Body of pancreas (tissue), 4 donors: ENCODE measurements around the gene TBC1D17. TPM values are rescaled to one million over a fixed set of nuclear protein-coding genes. Genes with fewer than 3 reads are reported as not detected.
"Not testable (repeated sequence)": the region's sequence is repeated elsewhere in the genome, so short reads cannot be mapped to it uniquely, and the experiment has no call there.

Experiments used
- ATAC-seq: fragments of 150-250 bp; one replicate; pipeline ENCODE4 v1.9.1; 2016
- DNase-seq, 4 donors: peaks; one replicate each; pipeline ENCODE4 v3.0.0-alpha.2; 2019
- H3K27ac ChIP-seq, 4 donors: fragments of 200-600 bp; sonication (generic); 1 replicate in 3 of 4; 2 replicates in 1 of 4; pipeline versions ENCODE4 v1.5.1 to v1.6.1; 2016 to 2019; ENCODE audit warnings: mild to moderate bottlenecking in 1 of 4, mixed read lengths in 1 of 4, moderate library complexity in 1 of 4
- H3K27me3 ChIP-seq, 2 donors: fragments of 200-600 bp; sonication (generic); one replicate each; pipeline ENCODE4 v1.6.0; 2016; ENCODE audit warnings: mild to moderate bottlenecking in 1 of 2
- H3K36me3 ChIP-seq, 2 donors: fragments of 200-600 bp; sonication (generic); replicated peaks in 1 of 2; 2 replicates each; pipeline ENCODE4 v1.5.1; 2016; ENCODE audit warnings: low read depth in 2 of 2; ENCODE audit not compliant: insufficient read depth in 1 of 2
- H3K4me1 ChIP-seq: fragments of 200-600 bp; sonication (generic); one replicate; pipeline ENCODE4 v1.6.0; 2016
- H3K4me3 ChIP-seq, 2 donors: fragments of 200-600 bp; sonication (generic); 1 replicate in 1 of 2; 2 replicates in 1 of 2; pipeline ENCODE4 v1.5.1; 2016 to 2019
- H3K9me3 ChIP-seq, 3 donors: fragments of 200-600 bp; sonication (generic); 1 replicate in 2 of 3; 2 replicates in 1 of 3; pipeline ENCODE4 v1.5.1; 2016
- CTCF ChIP-seq, 7 experiments: fragments of 450-650 bp in 4 of 7; fragments of 200-600 bp in 3 of 7; sonication (generic) in 3 of 7; IDR thresholded peaks; one replicate each; pipeline ENCODE4 v1.5.1; 2016 to 2019; ENCODE audit warnings: antibody characterized with exemption in 7 of 7
- POLR2A ChIP-seq, 3 donors: fragments of 450-650 bp; IDR thresholded peaks; one replicate each; pipeline ENCODE4 v1.6.1; 2016; ENCODE audit warnings: antibody characterized with exemption in 3 of 3, mild to moderate bottlenecking in 2 of 3
- WGBS, 2 donors: methylation state at CpG; one replicate each; pipeline ENCODE4 v1.1.5; 2017; 5-methylcytosine and 5-hydroxymethylcytosine counted together
- intact Hi-C: fragments of 100-400 bp; cut with DNase I; formaldehyde crosslinking; loops from one replicate; pipeline ENCODE4 v1.15.1; 2023
- total RNA-seq, 2 donors: library from RNA; depleted of rRNA; stranded (reverse); fragments of >200 nt; gene quantifications; one replicate each; pipeline ENCODE4 v1.1.0, GENCODE V29; 2016

The TBC1D17 gene
- total RNA-seq, 2 donors from 2014 or later = 25.9 to 37.6 TPM

- no peak for DNase-seq
- peaks cover 0 to 6% of the 10 kb centered on the region in 2 donors for H3K36me3 ChIP-seq
These were observed 45.8 kb downstream of the TBC1D17 start for GRCh38 chr19:49923055-49924003.

GRCh38 chr19:49924004-49924880 lies 46.7 kb downstream of the TBC1D17 start:
- H3K27me3 ChIP-seq = no peaks in the 10 kb centered on the region
- 81 to 91% methylated on average over 19 to 25 of the region's 25 CpGs for WGBS, 2 donors
- H3K27ac ChIP-seq = no peak overlapping the region
- ATAC-seq = no peak
- H3K9me3 ChIP-seq = no peaks in the 10 kb centered on the region
- peaks cover 15% of the 10 kb centered on the region for H3K4me1 ChIP-seq
- intact Hi-C loops = no loop called here
- no peak overlapping the region for H3K4me3 ChIP-seq
- peaks cover 0 to 6% of the 10 kb centered on the region in 2 donors for H3K36me3 ChIP-seq
- TF ChIP-seq POLR2A (IDR thresholded peaks at IDR 0.05) (no peak), CTCF (IDR thresholded peaks at IDR 0.05) (no peak)
- no peak for DNase-seq

More at GRCh38 chr19:49923055-49924003, 45.8 kb downstream of the TBC1D17 start:
- WGBS, 2 donors = 83 to 92% methylated on average over 27 to 30 of the region's 31 CpGs
- no peak for TF ChIP-seq CTCF (IDR thresholded peaks at IDR 0.05)
- no peak for TF ChIP-seq POLR2A (IDR thresholded peaks at IDR 0.05)
- H3K27me3 ChIP-seq = no peaks in the 10 kb centered on the region
- ATAC-seq = no peak
- H3K4me1 ChIP-seq = peaks cover 11% of the 10 kb centered on the region
- no peaks in the 10 kb centered on the region for H3K9me3 ChIP-seq
- intact Hi-C loops = no loop called here
- H3K27ac ChIP-seq = no peak overlapping the region
- H3K4me3 ChIP-seq = no peak overlapping the region

DNA sequence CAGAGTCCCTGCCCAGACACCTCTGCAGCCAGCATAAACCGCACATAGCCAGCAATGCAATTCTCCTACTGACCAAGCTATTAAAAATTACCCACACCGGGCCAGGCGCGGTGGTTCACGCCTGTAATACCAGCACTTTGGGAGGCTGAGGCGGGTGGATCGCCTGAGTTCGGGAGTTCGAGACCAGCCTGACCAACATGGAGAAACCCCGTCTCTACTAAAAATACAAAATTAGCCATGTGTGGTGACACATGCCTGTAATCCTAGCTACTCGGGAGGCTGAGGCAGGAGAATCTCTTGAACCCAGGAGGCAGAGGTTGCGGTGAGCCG lies 47.3 kb downstream of the TBC1D17 start:
- H3K9me3 ChIP-seq, DNase-seq, H3K27ac ChIP-seq, H3K36me3 ChIP-seq, H3K4me3 ChIP-seq, intact Hi-C loops, ATAC-seq, H3K27me3 ChIP-seq: not testable (repeated sequence)
- peaks cover 16% of the 10 kb centered on the region for H3K4me1 ChIP-seq
- WGBS, 2 donors = 91 to 95% methylated on average over 13 of the region's 13 CpGs

DNA sequence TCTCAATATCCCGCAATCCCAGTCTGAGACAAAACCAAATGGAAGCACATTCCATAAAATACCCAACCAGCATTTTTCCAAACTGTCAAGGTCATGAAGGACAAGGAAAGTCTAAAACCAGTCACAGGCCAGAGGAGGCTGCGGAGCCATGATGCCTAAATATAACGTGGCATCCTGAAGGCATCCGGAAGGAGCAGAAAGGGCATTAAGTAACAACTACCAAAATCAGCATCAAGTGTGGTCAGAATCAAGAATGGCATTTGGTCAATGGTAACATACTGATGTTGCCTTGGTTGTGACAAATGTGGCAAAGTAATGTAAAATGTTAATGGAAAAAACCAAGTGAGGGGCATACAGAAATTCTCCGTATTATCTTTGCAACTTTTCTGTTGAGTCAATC lies 48.0 kb downstream of the TBC1D17 start:
- Histone ChIP-seq H3K4me1 (peaks cover 22% of the 10 kb centered on the region), H3K27me3 (no peaks in the 10 kb centered on the region), H3K9me3 (no peaks in the 10 kb centered on the region), H3K27ac (no peak overlapping the region), H3K36me3 (peaks cover 0 to 6% of the 10 kb centered on the region in 2 donors), H3K4me3 (no peak overlapping the region)
- no peak for ATAC-seq
- WGBS, 2 donors = 94 to 97% methylated on average over 5 of the region's 5 CpGs
- DNase-seq = no peak
- intact Hi-C loops = no loop called here
- TF ChIP-seq POLR2A (IDR thresholded peaks at IDR 0.05) = no peak
- no peak for TF ChIP-seq CTCF (IDR thresholded peaks at IDR 0.05)

GRCh38 chr19:49926515-49926914 lies 49.0 kb downstream of the TBC1D17 start:
- TF ChIP-seq POLR2A (IDR thresholded peaks at IDR 0.05) = no peak
- TF ChIP-seq CTCF (IDR thresholded peaks at IDR 0.05) = no peak
- WGBS, 2 donors = 83 to 90% methylated on average over 10 of the region's 10 CpGs
- no peak for ATAC-seq
- Histone ChIP-seq H3K4me1 (peaks cover 22% of the 10 kb centered on the region), H3K27me3 (no peaks in the 10 kb centered on the region), H3K27ac (no peak overlapping the region), H3K36me3 (peaks cover 0 to 6% of the 10 kb centered on the region in 2 donors), H3K4me3 (no peak overlapping the region), H3K9me3 (no peaks in the 10 kb centered on the region)
- intact Hi-C loops = no loop called here
- DNase-seq = no peak
